CD14-positive monocyte (primary cell): ENCODE results near the gene SFRP5. TPM values are rescaled to one million over a fixed set of nuclear protein-coding genes. Genes with fewer than 3 reads are reported as not detected.

ENCODE experiments used
- DNase-seq, 3 donors: peaks; one replicate each; pipeline ENCODE4 v3.0.0-alpha.2; 2011 to 2022
- H2AFZ ChIP-seq: 2 replicates; pipeline ENCODE4 v1.6.0; 2012; ENCODE audit warnings: mild to moderate bottlenecking, low read depth, low read length, inconsistent platforms; ENCODE audit not compliant: insufficient read depth, poor library complexity, severe bottlenecking
- H3K27ac ChIP-seq, 2 donors: 1 replicate in 1 of 2; 2 replicates in 1 of 2; pipeline ENCODE4 v1.5.1; 2012 to 2013; ENCODE audit warnings: low read length in 2 of 2, control low read depth in 1 of 2, inconsistent platforms in 1 of 2, low read depth in 1 of 2, mild to moderate bottlenecking in 1 of 2
- H3K27me3 ChIP-seq, 2 donors: one replicate each; pipeline versions ENCODE4 v1.6.0 to v1.6.1; 2011 to 2013; ENCODE audit warnings: low read length in 2 of 2; ENCODE audit not compliant: control insufficient read depth in 2 of 2, insufficient read depth in 2 of 2
- H3K36me3 ChIP-seq, 2 donors: replicated peaks in 1 of 2; 1 replicate in 1 of 2; 2 replicates in 1 of 2; pipeline versions ENCODE4 v1.5.1 to v1.6.1; 2012 to 2013; ENCODE audit warnings: low read length in 2 of 2, control low read depth in 1 of 2, inconsistent platforms in 1 of 2, mild to moderate bottlenecking in 1 of 2; ENCODE audit not compliant: insufficient read depth in 2 of 2, control insufficient read depth in 1 of 2
- H3K4me1 ChIP-seq, 2 donors: 1 replicate in 1 of 2; 2 replicates in 1 of 2; pipeline versions ENCODE4 v1.5.1 to v1.6.1; 2012 to 2013; ENCODE audit warnings: low read length in 2 of 2, control low read depth in 1 of 2, inconsistent platforms in 1 of 2, mild to moderate bottlenecking in 1 of 2, moderate library complexity in 1 of 2; ENCODE audit not compliant: insufficient read depth in 2 of 2, control insufficient read depth in 1 of 2
- H3K4me2 ChIP-seq: replicated peaks from 2 replicates; pipeline ENCODE3; 2012; ENCODE audit warnings: low read length, moderate library complexity, mild to moderate bottlenecking; ENCODE audit not compliant: poor library complexity, severe bottlenecking; ENCODE audit errors: extremely low read depth
- H3K4me3 ChIP-seq, 3 experiments: fragments of 200-600 bp in 1 of 3; sonication (generic) in 1 of 3; replicated peaks in 1 of 3; 1 replicate in 2 of 3; 2 replicates in 1 of 3; pipeline ENCODE4 v1.5.1; 2011 to 2013; ENCODE audit warnings: low read length in 3 of 3, mild to moderate bottlenecking in 3 of 3, control low read depth in 2 of 3, low read depth in 2 of 3, inconsistent platforms in 1 of 3, moderate library complexity in 1 of 3
- H3K79me2 ChIP-seq: 2 replicates; pipeline ENCODE4 v1.6.0; 2012; ENCODE audit warnings: mild to moderate bottlenecking, control low read depth, inconsistent platforms, low read length, moderate library complexity; ENCODE audit not compliant: insufficient read depth
- H3K9ac ChIP-seq: 2 replicates; pipeline ENCODE4 v1.6.0; 2017; ENCODE audit warnings: low read length, mild to moderate bottlenecking; ENCODE audit not compliant: insufficient read depth, poor library complexity, severe bottlenecking
- H3K9me3 ChIP-seq, 2 donors: replicated peaks in 1 of 2; 1 replicate in 1 of 2; 2 replicates in 1 of 2; pipeline versions ENCODE4 v1.5.1 to v1.6.1; 2012 to 2013; ENCODE audit warnings: low read length in 2 of 2, control low read depth in 1 of 2; ENCODE audit not compliant: control insufficient read depth in 1 of 2, insufficient read depth in 1 of 2
- H4K20me1 ChIP-seq: 2 replicates; pipeline ENCODE4 v1.6.0; 2012; ENCODE audit warnings: mild to moderate bottlenecking, low read length, control low read depth, moderate library complexity; ENCODE audit not compliant: insufficient read depth
- H3K27ac Mint-ChIP-seq, 7 donors: one replicate each; pipeline ENCODE4 v1.8.0; 2020; ENCODE audit warnings: mild to moderate bottlenecking in 7 of 7, mixed read lengths in 7 of 7, moderate library complexity in 6 of 7, inconsistent platforms in 2 of 7
- H3K27me3 Mint-ChIP-seq, 3 donors: one replicate each; pipeline ENCODE4 v1.8.0; 2021 to 2022; ENCODE audit warnings: low read depth in 3 of 3, mild to moderate bottlenecking in 3 of 3, mixed read lengths in 3 of 3, moderate library complexity in 3 of 3, inconsistent platforms in 1 of 3
- H3K36me3 Mint-ChIP-seq, 2 donors: one replicate each; pipeline ENCODE4 v1.8.0; 2020; ENCODE audit warnings: mixed read lengths in 2 of 2, inconsistent platforms in 1 of 2, mild to moderate bottlenecking in 1 of 2
- H3K4me1 Mint-ChIP-seq: one replicate; pipeline ENCODE4 v1.8.0; 2020; ENCODE audit warnings: mild to moderate bottlenecking, mixed read lengths
- H3K4me3 Mint-ChIP-seq, 2 donors: one replicate each; pipeline ENCODE4 v1.8.0; 2020; ENCODE audit warnings: mild to moderate bottlenecking in 2 of 2, mixed read lengths in 2 of 2, moderate library complexity in 1 of 2
- H3K9me3 Mint-ChIP-seq, 7 donors: one replicate each; pipeline ENCODE4 v1.8.0; 2020 to 2022; ENCODE audit warnings: mixed read lengths in 7 of 7, mild to moderate bottlenecking in 6 of 7, moderate library complexity in 6 of 7, inconsistent platforms in 2 of 7
- CTCF ChIP-seq: fragments of 200-600 bp; IDR thresholded peaks from one replicate; pipeline ENCODE4 v1.8.0; 2022; ENCODE audit warnings: antibody characterized with exemption, mild to moderate bottlenecking
- WGBS: methylation state at CpG from one replicate; pipeline ENCODE4 v1.1.5; 2013; ENCODE audit warnings: missing lambda C conversion rate; ENCODE audit not compliant: insufficient coverage; 5-methylcytosine and 5-hydroxymethylcytosine counted together
- intact Hi-C, 2 donors: fragments of 100-400 bp; cut with micrococcal nuclease; formaldehyde crosslinking; loops; one replicate each; pipeline versions ENCODE4 v1.15.0 to v1.15.1; 2023
- polyA plus RNA-seq, 3 donors: library from polyadenylated mRNA; depleted of rRNA in 1 of 3; unstranded in 2 of 3; stranded (reverse) in 1 of 3; fragments of 300-500 nt in 2 of 3; fragments of >200 nt in 1 of 3; fragmentation: Illumina TruSeq in 2 of 3; gene quantifications; 1 replicate in 2 of 3; 2 replicates in 1 of 3; pipeline ENCODE4 v1.2.3, GENCODE V29; 2012 to 2021

SFRP5 gene
- polyA plus RNA-seq, 3 donors, result not detected

- H3K27ac ChIP-seq, result no peak overlapping the region
- Mint-ChIP-seq H3K36me3 (no peaks in the 10 kb centered on the region), H3K9me3 (no peaks in the 10 kb centered on the region), H3K4me3 (no peak overlapping the region), H3K27me3 (peaks cover 14 to 36% (median 32%) of the 10 kb centered on the region in 3 donors), H3K27ac (peak overlapping the region in 1 of 7 donors; percentile 31), H3K4me1 (peaks cover 3% of the 10 kb centered on the region)
- H3K9ac ChIP-seq, result no peak overlapping the region
- peaks cover 0 to 8% of the 10 kb centered on the region in 2 donors for H3K27me3 ChIP-seq
- TF ChIP-seq CTCF, result no peak
- H3K4me2 ChIP-seq, result no peak overlapping the region
- H4K20me1 ChIP-seq, result no peaks in the 10 kb centered on the region
- DNase-seq, result no peak
- H3K36me3 ChIP-seq, result no peaks in the 10 kb centered on the region
- no CpG with 5 or more reads among the region's 5 CpGs for WGBS
- H2AFZ ChIP-seq, result no peak overlapping the region
- H3K4me1 ChIP-seq, result no peaks in the 10 kb centered on the region
- no peaks in the 10 kb centered on the region for H3K9me3 ChIP-seq
- H3K4me3 ChIP-seq, result no peak overlapping the region
- intact Hi-C loops, result no loop called here
- no peaks in the 10 kb centered on the region for H3K79me2 ChIP-seq
These were observed 13.4 kb upstream of the SFRP5 start for GRCh38 chr10:97785231-97785630.

- TF ChIP-seq CTCF, result no peak
- no peak overlapping the region for H3K9ac ChIP-seq
- intact Hi-C loops, result no loop called here
- H3K4me3 ChIP-seq, result no peak overlapping the region
- H3K27me3 ChIP-seq, result peaks cover 0 to 8% of the 10 kb centered on the region in 2 donors
- H4K20me1 ChIP-seq, result no peaks in the 10 kb centered on the region
- no peaks in the 10 kb centered on the region for H3K79me2 ChIP-seq
- peaks cover 3% of the 10 kb centered on the region for H3K4me1 Mint-ChIP-seq
- 96% methylated on average over 7 of the region's 9 CpGs for WGBS
- H3K4me2 ChIP-seq, result no peak overlapping the region
- no peak for DNase-seq
- H3K36me3 Mint-ChIP-seq, result no peaks in the 10 kb centered on the region
- no peak overlapping the region for H3K4me3 Mint-ChIP-seq
- no peak overlapping the region for H3K27ac Mint-ChIP-seq
- peaks cover 10 to 28% (median 24%) of the 10 kb centered on the region in 3 donors for H3K27me3 Mint-ChIP-seq
- H3K9me3 ChIP-seq, result no peaks in the 10 kb centered on the region
- H3K4me1 ChIP-seq, result no peaks in the 10 kb centered on the region
- H3K27ac ChIP-seq, result no peak overlapping the region
- H3K9me3 Mint-ChIP-seq, result no peaks in the 10 kb centered on the region
- no peak overlapping the region for H2AFZ ChIP-seq
- H3K36me3 ChIP-seq, result no peaks in the 10 kb centered on the region
These were observed 12.5 kb upstream of the SFRP5 start for GRCh38 chr10:97784200-97784810.
